ENCODE data around the gene RUNX2.

The RUNX2 gene

DNA sequence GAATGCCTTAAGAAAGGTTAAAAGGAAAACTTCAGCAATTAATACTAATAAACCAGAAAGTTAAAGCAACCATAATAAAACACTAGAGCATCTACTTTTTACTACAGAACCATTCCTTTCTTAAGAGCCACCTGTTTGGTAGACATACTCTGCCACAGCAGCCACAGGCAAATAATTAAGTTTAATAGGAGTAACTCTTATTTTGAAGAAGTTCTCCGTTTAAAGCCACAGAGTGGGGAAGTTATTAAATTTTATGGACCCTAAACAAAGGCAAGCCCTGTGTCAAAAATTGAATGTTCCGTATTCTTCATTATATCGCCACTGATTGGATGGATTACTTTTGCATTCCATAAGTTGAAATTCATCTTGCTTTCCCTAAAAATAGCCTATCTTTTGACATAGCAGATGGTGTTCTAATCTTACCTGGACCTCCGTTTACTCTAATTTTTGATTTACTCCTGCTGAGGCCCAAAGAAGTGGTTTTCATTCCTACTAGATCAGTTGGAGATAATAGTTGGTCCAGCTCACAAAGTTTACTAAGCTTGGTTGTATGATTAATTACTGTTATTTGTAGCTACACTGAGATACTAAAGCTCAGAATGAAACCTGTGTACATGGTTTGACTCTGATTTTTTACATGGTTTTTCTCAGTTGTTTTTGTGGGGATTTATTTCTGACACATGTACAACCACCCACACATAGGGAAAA lies 190.0 kb downstream of the RUNX2 start:
- DNase-seq (ENCODE audit: low read depth): no peak
- TF ChIP-seq, protein P1, sequence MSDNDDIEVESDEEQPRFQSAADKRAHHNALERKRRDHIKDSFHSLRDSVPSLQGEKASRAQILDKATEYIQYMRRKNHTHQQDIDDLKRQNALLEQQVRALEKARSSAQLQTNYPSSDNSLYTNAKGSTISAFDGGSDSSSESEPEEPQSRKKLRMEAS (IDR thresholded peaks at IDR 0.05; ENCODE audit: low read depth, low read length): no peak
- TF ChIP-seq MYC (IDR thresholded peaks at IDR 0.05; ENCODE audit: low read depth, low read length): no peak
- TF ChIP-seq, protein P2, sequence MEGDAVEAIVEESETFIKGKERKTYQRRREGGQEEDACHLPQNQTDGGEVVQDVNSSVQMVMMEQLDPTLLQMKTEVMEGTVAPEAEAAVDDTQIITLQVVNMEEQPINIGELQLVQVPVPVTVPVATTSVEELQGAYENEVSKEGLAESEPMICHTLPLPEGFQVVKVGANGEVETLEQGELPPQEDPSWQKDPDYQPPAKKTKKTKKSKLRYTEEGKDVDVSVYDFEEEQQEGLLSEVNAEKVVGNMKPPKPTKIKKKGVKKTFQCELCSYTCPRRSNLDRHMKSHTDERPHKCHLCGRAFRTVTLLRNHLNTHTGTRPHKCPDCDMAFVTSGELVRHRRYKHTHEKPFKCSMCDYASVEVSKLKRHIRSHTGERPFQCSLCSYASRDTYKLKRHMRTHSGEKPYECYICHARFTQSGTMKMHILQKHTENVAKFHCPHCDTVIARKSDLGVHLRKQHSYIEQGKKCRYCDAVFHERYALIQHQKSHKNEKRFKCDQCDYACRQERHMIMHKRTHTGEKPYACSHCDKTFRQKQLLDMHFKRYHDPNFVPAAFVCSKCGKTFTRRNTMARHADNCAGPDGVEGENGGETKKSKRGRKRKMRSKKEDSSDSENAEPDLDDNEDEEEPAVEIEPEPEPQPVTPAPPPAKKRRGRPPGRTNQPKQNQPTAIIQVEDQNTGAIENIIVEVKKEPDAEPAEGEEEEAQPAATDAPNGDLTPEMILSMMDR (IDR thresholded peaks at IDR 0.05; ENCODE audit: low read depth, low read length): no peak
- no peak for TF ChIP-seq POLR2A (IDR thresholded peaks at IDR 0.05; ENCODE audit: extremely low read depth, insufficient read length)
- no peak overlapping the region for H3K4me3 ChIP-seq (ENCODE audit: low read depth, low read length)

DNA sequence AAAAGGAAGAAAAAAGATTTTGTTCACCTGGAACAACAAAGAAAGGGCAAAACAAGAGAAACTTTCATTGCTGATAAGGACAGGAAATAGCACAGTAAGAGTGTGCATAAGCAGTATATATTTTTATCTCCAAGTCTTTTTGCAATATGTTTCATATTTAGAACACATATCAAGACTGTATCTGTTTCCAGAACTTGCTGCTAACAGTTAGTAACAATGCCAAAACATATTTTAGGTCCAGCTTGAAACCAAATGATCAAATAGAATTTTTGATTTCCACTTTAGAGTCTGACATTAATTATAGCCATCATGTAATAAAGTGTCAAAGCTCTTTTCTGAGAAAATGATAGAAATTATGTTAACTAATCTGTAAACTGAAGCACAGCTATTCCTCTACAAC lies 193.1 kb downstream of the RUNX2 start:
- no peak for DNase-seq (ENCODE audit: low read depth)
- no peak overlapping the region for H3K4me3 ChIP-seq (ENCODE audit: low read depth, low read length)
- TF ChIP-seq POLR2A (IDR thresholded peaks at IDR 0.05; ENCODE audit: extremely low read depth, insufficient read length) (no peak), MYC (IDR thresholded peaks at IDR 0.05; ENCODE audit: low read depth, low read length) (no peak)
- TF ChIP-seq, protein P2 (IDR thresholded peaks at IDR 0.05; ENCODE audit: low read depth, low read length): no peak
- TF ChIP-seq, protein P1 (IDR thresholded peaks at IDR 0.05; ENCODE audit: low read depth, low read length): no peak

DNA sequence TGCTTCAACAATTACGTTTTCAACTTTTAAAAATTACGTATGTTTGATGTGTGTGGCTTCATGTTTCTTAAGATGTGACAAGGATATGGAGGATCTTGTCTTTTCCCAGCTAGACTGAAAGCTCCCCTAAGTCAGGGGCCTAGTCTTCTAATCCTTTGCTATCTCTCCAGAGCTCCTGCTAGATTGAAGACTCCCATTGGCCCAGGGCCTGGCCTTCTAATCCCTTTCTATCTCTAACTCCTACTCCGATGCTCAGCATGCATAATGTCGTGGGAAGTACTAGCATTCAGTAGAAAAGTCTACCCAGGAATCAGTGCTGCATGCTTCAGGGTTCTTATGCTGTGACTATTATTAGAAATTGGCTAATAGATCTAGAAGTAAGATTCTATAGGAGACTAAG lies 194.4 kb downstream of the RUNX2 start:
- no peak for DNase-seq (ENCODE audit: low read depth)
- TF ChIP-seq POLR2A (IDR thresholded peaks at IDR 0.05; ENCODE audit: extremely low read depth, insufficient read length) (no peak), MYC (IDR thresholded peaks at IDR 0.05; ENCODE audit: low read depth, low read length) (no peak)
- TF ChIP-seq, protein P2 (IDR thresholded peaks at IDR 0.05; ENCODE audit: low read depth, low read length): no peak
- TF ChIP-seq, protein P1 (IDR thresholded peaks at IDR 0.05; ENCODE audit: low read depth, low read length): no peak
- H3K4me3 ChIP-seq (ENCODE audit: low read depth, low read length): no peak overlapping the region

DNA sequence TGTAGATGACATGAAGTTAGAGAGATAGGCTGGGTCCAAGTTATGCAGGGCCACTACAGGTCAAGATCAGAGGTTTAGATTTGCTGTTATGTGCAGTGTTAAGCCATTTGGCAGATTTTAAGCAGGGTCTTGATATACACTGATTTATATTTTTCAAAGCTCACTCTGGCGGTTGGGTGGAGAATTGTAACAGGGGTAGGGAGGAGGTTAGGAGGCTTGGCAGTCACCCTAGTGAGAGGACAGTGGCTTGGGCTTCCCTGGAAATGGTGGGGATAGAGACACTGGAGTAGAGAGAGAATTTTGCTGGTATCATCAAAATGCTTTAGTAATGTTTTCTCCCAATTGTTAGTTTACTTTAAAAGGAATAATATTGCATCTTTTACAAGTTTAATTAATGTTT lies 199.1 kb downstream of the RUNX2 start:
- no peak for DNase-seq (ENCODE audit: low read depth)
- TF ChIP-seq, protein P2 (IDR thresholded peaks at IDR 0.05; ENCODE audit: low read depth, low read length): no peak
- TF ChIP-seq, protein P1 (IDR thresholded peaks at IDR 0.05; ENCODE audit: low read depth, low read length): no peak
- TF ChIP-seq POLR2A (IDR thresholded peaks at IDR 0.05; ENCODE audit: extremely low read depth, insufficient read length) (no peak), MYC (IDR thresholded peaks at IDR 0.05; ENCODE audit: low read depth, low read length) (no peak)
- no peak overlapping the region for H3K4me3 ChIP-seq (ENCODE audit: low read depth, low read length)

DNA sequence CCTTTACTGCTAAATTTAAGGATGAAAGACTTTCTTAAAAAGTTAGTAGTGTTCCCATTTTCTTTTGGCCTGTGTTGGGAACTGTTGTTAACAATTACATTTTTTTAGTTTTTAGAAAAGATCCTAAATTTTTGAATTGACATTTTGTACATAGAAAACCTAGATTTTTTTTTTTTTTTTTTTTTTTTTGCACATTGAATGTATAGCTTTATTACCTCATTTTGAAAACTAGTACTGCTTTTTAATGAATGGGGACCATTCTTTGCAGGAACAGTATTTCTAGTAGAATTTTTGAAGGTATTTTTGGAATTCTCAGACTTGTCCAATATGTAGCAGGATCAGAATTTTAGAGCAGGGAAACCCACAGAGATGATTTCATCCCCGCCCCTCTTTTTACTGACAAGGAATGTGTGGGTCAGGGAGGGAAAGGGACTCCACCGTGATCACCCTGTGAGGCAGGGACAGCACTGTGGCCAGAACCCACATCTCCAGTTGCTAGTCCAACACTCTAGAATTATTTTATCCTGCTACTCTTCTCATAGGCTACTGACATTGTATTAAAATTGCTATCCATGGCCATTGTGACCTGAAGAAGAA lies 204.0 kb downstream of the RUNX2 start:
- TF ChIP-seq, protein P1 (IDR thresholded peaks at IDR 0.05; ENCODE audit: low read depth, low read length): no peak
- TF ChIP-seq POLR2A (IDR thresholded peaks at IDR 0.05; ENCODE audit: extremely low read depth, insufficient read length) (no peak), MYC (IDR thresholded peaks at IDR 0.05; ENCODE audit: low read depth, low read length) (no peak)
- TF ChIP-seq, protein P2 (IDR thresholded peaks at IDR 0.05; ENCODE audit: low read depth, low read length): no peak
- no peak for DNase-seq (ENCODE audit: low read depth)
- no peak overlapping the region for H3K4me3 ChIP-seq (ENCODE audit: low read depth, low read length)

Measured in NB4 (cell line).